ENCODE results near the gene C12orf60. TPM values are rescaled to one million over a fixed set of nuclear protein-coding genes. Genes with fewer than 3 reads are reported as not detected.

The C12orf60 gene
- total RNA-seq, 1 donor from 2014 or later, result 1.9 TPM

GRCh38 chr12:14780859-14781258 lies 22.6 kb upstream of the C12orf60 start:
- no peak overlapping the region for H3K4me3 ChIP-seq
- intact Hi-C loops (cut with micrococcal nuclease), result no loop called here
- TF ChIP-seq CTCF (IDR thresholded peaks at IDR 0.05; ENCODE audit: borderline replicate concordance), result no peak
- DNase-seq, result no peak
- peaks cover 8% of the 10 kb centered on the region for H3K4me1 ChIP-seq
- no peak overlapping the region for H3K27ac ChIP-seq (replicated peaks)
- no peaks in the 10 kb centered on the region for H3K27me3 ChIP-seq (ENCODE audit: low read depth)
- no peaks in the 10 kb centered on the region for H3K9me3 ChIP-seq (replicated peaks)
- H3K36me3 ChIP-seq, result peaks cover 16% of the 10 kb centered on the region

DNA sequence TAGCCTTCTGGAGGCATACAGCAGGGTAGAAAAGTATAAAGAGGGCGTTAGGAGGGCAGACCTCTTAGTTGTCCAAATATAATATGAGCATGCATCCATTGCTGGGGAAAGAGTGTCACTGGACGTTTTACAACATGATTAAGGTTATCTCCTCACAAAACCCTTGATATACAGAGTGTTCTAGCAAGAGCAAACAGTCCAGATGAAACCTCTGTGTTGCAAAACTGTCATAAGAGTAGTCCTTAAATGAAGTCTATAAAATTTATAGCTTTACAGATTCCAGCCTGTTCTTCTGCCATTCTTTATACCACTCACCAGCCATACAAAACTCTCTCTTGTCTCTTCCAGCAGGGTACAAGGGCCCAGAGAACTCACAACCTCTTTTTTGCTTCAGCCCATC lies 21.9 kb upstream of the C12orf60 start:
- H3K9me3 ChIP-seq (replicated peaks), result no peaks in the 10 kb centered on the region
- H3K4me1 ChIP-seq, result peaks cover 2% of the 10 kb centered on the region
- peaks cover 23% of the 10 kb centered on the region for H3K36me3 ChIP-seq
- TF ChIP-seq CTCF (IDR thresholded peaks at IDR 0.05; ENCODE audit: borderline replicate concordance), result no peak
- H3K4me3 ChIP-seq, result no peak overlapping the region
- no peak overlapping the region for H3K27ac ChIP-seq (replicated peaks)
- DNase-seq, result no peak
- H3K27me3 ChIP-seq (ENCODE audit: low read depth), result no peaks in the 10 kb centered on the region
- intact Hi-C loops (cut with micrococcal nuclease), result no loop called here

- no peak for DNase-seq
- Histone ChIP-seq H3K9me3 (replicated peaks) (no peaks in the 10 kb centered on the region), H3K27ac (replicated peaks) (no peak overlapping the region), H3K27me3 (ENCODE audit: low read depth) (no peaks in the 10 kb centered on the region), H3K36me3 (peaks cover 35% of the 10 kb centered on the region), H3K4me1 (peaks cover 2% of the 10 kb centered on the region), H3K4me3 (no peak overlapping the region)
- intact Hi-C loops (cut with micrococcal nuclease), result no loop called here
- no peak for TF ChIP-seq CTCF (IDR thresholded peaks at IDR 0.05; ENCODE audit: borderline replicate concordance)
These were observed 20.7 kb upstream of the C12orf60 start for GRCh38 chr12:14782756-14783155.

GRCh38 chr12:14784471-14784870 lies 19.0 kb upstream of the C12orf60 start:
- no peak for TF ChIP-seq CTCF (IDR thresholded peaks at IDR 0.05; ENCODE audit: borderline replicate concordance)
- Histone ChIP-seq H3K36me3 (peaks cover 52% of the 10 kb centered on the region), H3K27ac (replicated peaks) (no peak overlapping the region)

GRCh38 chr12:14785568-14785967 lies 17.9 kb upstream of the C12orf60 start:
- no peak overlapping the region for H3K4me3 ChIP-seq
- intact Hi-C loops (cut with micrococcal nuclease), result no loop called here
- H3K4me1 ChIP-seq, result peaks cover 2% of the 10 kb centered on the region
- H3K36me3 ChIP-seq, result peaks cover 63% of the 10 kb centered on the region
- H3K27me3 ChIP-seq (ENCODE audit: low read depth), result no peaks in the 10 kb centered on the region
- no peak overlapping the region for H3K27ac ChIP-seq (replicated peaks)
- no peaks in the 10 kb centered on the region for H3K9me3 ChIP-seq (replicated peaks)
- no peak for TF ChIP-seq CTCF (IDR thresholded peaks at IDR 0.05; ENCODE audit: borderline replicate concordance)
- no peak for DNase-seq

More at GRCh38 chr12:14784471-14784870, 19.0 kb upstream of the C12orf60 start:
- H3K27me3 ChIP-seq (ENCODE audit: low read depth), result no peaks in the 10 kb centered on the region
- no peaks in the 10 kb centered on the region for H3K9me3 ChIP-seq (replicated peaks)
- intact Hi-C loops (cut with micrococcal nuclease), result no loop called here
- H3K4me3 ChIP-seq, result no peak overlapping the region
- peaks cover 2% of the 10 kb centered on the region for H3K4me1 ChIP-seq
- no peak for DNase-seq

- no peak for DNase-seq
- intact Hi-C loops (cut with micrococcal nuclease), result no loop called here
- no peaks in the 10 kb centered on the region for H3K9me3 ChIP-seq (replicated peaks)
These were observed 8.4 kb upstream of the C12orf60 start for GRCh38 chr12:14795028-14795448.

More at GRCh38 chr12:14795028-14795448, 8.4 kb upstream of the C12orf60 start:
- no peaks in the 10 kb centered on the region for H3K27me3 ChIP-seq (ENCODE audit: low read depth)
- H3K4me3 ChIP-seq, result no peak overlapping the region
- peaks cover 95% of the 10 kb centered on the region for H3K36me3 ChIP-seq
- H3K4me1 ChIP-seq, result peaks cover 10% of the 10 kb centered on the region
- TF ChIP-seq CTCF (IDR thresholded peaks at IDR 0.05; ENCODE audit: borderline replicate concordance), result no peak
- H3K27ac ChIP-seq (replicated peaks), result peak overlapping the region; percentile 25

Data from left ventricle myocardium inferior (tissue), 1 donor.